Ascending aorta (tissue), 2 donors: ENCODE results near the gene PDE9A. TPM values are rescaled to one million over a fixed set of nuclear protein-coding genes. Genes with fewer than 3 reads are reported as not detected.

Experiments used
- DNase-seq, 2 donors: peaks; one replicate each; pipeline ENCODE4 v3.0.0-alpha.2; 2019; ENCODE audit warnings: low spot score in 2 of 2
- H3K27ac ChIP-seq, 2 donors: fragments of 200-600 bp; sonication (generic); one replicate each; pipeline ENCODE4 v1.5.1; 2016 to 2017; ENCODE audit warnings: mild to moderate bottlenecking in 1 of 2
- H3K27me3 ChIP-seq: fragments of 200-600 bp; sonication (generic); one replicate; pipeline ENCODE4 v1.5.1; 2017
- H3K36me3 ChIP-seq, 2 donors: fragments of 200-600 bp; sonication (generic); one replicate each; pipeline ENCODE4 v1.5.1; 2016
- H3K4me1 ChIP-seq, 2 donors: fragments of 200-600 bp; sonication (generic); one replicate each; pipeline ENCODE4 v1.5.1; 2016 to 2017; ENCODE audit warnings: mild to moderate bottlenecking in 1 of 2
- H3K4me3 ChIP-seq, 2 donors: fragments of 200-600 bp; sonication (generic); one replicate each; pipeline ENCODE4 v1.5.1; 2016 to 2017; ENCODE audit warnings: mild to moderate bottlenecking in 1 of 2
- H3K9me3 ChIP-seq, 2 donors: fragments of 200-600 bp; sonication (generic); one replicate each; pipeline ENCODE4 v1.5.1; 2016
- CTCF ChIP-seq, 3 experiments: fragments of 200-600 bp in 2 of 3; fragments of 450-650 bp in 1 of 3; sonication (generic) in 2 of 3; IDR thresholded peaks; one replicate each; pipeline ENCODE4 v1.5.1; 2016 to 2019; ENCODE audit warnings: antibody characterized with exemption in 3 of 3, mild to moderate bottlenecking in 1 of 3, moderate library complexity in 1 of 3
- intact Hi-C: fragments of 100-400 bp; cut with DNase I; formaldehyde crosslinking; loops from one replicate; pipeline ENCODE4 v1.15.1; 2023
- total RNA-seq: library from RNA; depleted of rRNA; stranded (reverse); fragments of >200 nt; gene quantifications from one replicate; pipeline ENCODE4 v1.1.0, GENCODE V29; 2016

The PDE9A gene
- total RNA-seq, 1 donor from 2014 or later, result 2.2 TPM

- Histone ChIP-seq H3K36me3 (no peaks in the 10 kb centered on the region), H3K27ac (no peak overlapping the region), H3K4me3 (no peak overlapping the region), H3K4me1 (no peaks in the 10 kb centered on the region), H3K9me3 (no peaks in the 10 kb centered on the region), H3K27me3 (no peaks in the 10 kb centered on the region)
- DNase-seq, result no peak
- no peak for TF ChIP-seq CTCF (IDR thresholded peaks at IDR 0.05)
- intact Hi-C loops, result no loop called here
Observed at GRCh38 chr21:42639646-42640152, 13.7 kb upstream of the PDE9A start.

GRCh38 chr21:42640486-42640885 is 12.9 kb upstream of the PDE9A start:
- TF ChIP-seq CTCF (IDR thresholded peaks at IDR 0.05), result no peak
- H3K4me1 ChIP-seq, result no peaks in the 10 kb centered on the region
- H3K27ac ChIP-seq, result no peak overlapping the region
- H3K36me3 ChIP-seq, result no peaks in the 10 kb centered on the region
- no peaks in the 10 kb centered on the region for H3K9me3 ChIP-seq
- H3K27me3 ChIP-seq, result no peaks in the 10 kb centered on the region
- DNase-seq, result no peak
- no peak overlapping the region for H3K4me3 ChIP-seq
- intact Hi-C loops, result no loop called here

- Histone ChIP-seq H3K27ac (no peak overlapping the region), H3K27me3 (no peaks in the 10 kb centered on the region), H3K4me3 (no peak overlapping the region), H3K36me3 (no peaks in the 10 kb centered on the region), H3K9me3 (no peaks in the 10 kb centered on the region), H3K4me1 (no peaks in the 10 kb centered on the region)
- TF ChIP-seq CTCF (IDR thresholded peaks at IDR 0.05), result no peak
- intact Hi-C loops, result no loop called here
- DNase-seq, result no peak
Observed at GRCh38 chr21:42641311-42642218, 11.9 kb upstream of the PDE9A start.

- Histone ChIP-seq H3K4me1 (no peaks in the 10 kb centered on the region), H3K4me3 (no peak overlapping the region), H3K36me3 (no peaks in the 10 kb centered on the region), H3K27me3 (no peaks in the 10 kb centered on the region), H3K9me3 (no peaks in the 10 kb centered on the region), H3K27ac (no peak overlapping the region)
- no peak for TF ChIP-seq CTCF (IDR thresholded peaks at IDR 0.05)
- DNase-seq, result no peak
- intact Hi-C loops, result no loop called here
Observed at GRCh38 chr21:42642219-42642745, 11.1 kb upstream of the PDE9A start.

GRCh38 chr21:42644223-42645208 is 8.9 kb upstream of the PDE9A start:
- H3K27ac ChIP-seq, result no peak overlapping the region
- H3K27me3 ChIP-seq, result no peaks in the 10 kb centered on the region
- no peak for DNase-seq
- H3K4me3 ChIP-seq, result no peak overlapping the region
- TF ChIP-seq CTCF (IDR thresholded peaks at IDR 0.05), result no peak
- intact Hi-C loops, result no loop called here
- H3K36me3 ChIP-seq, result no peaks in the 10 kb centered on the region
- H3K9me3 ChIP-seq, result no peaks in the 10 kb centered on the region
- no peaks in the 10 kb centered on the region for H3K4me1 ChIP-seq
